GM19193 (cell line): ENCODE data around the gene CD63.
A peak's percentile ranks its signal among the peaks of the same experiment; 100 is the strongest.

Source experiments
- POLR2A ChIP-seq: IDR thresholded peaks from 4 replicates; pipeline ENCODE4 v1.6.1; 2011; ENCODE audit not compliant: insufficient read depth, insufficient read length; ENCODE audit errors: extremely low read depth

The CD63 gene

GRCh38 chr12:55718624-55719275 is 10.1 kb downstream of the CD63 start:
- no peak for TF ChIP-seq POLR2A

- TF ChIP-seq POLR2A = no peak
Observed at GRCh38 chr12:55718015-55718414, 10.8 kb downstream of the CD63 start.

DNA sequence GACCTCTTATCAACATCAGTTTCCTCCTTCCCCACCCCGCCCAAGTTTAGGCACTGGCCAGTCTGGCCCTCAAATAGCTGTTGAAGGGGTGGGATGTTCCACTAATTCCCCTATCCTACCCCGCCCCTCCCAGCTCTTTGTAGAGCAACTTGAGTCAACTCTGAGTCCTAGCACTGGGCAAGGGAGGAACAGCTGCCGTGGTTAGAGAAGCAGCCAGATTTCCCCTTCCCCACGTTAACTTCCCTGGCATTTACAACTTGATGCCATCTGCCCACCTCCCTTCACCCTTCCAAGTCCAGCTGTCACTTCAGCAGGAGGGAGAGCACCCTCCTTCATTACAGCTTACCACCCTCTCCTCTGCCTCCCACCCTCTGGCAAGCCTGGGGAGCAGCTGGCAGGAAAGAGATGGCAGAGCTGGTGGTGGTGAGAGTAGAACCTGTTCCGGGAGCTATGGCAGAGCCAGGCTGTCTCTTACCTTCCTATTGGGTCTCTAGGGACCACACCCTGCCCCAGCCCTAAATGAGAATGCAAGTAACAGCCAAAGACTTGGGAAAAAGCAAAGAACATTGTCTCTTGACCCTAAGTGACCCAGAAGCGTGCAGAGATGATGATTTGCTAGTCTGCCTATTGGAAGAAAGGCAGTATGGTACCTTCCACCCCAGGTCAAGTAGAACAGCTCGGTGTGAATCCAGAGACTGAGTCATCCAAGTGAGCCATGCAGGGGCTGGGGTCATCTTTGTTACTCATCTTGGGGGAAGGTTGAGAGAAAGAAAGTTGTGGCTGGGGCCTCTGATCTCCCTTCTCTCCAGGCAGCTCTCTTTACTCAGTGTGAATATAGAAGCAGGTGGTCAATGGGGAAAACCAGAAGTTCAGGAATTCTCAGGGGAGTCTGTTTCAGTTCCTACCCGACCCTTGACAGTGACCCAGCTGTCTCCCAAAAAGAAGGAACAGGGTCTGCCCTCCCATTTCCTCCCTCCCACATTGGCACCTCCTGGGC is 11.5 kb downstream of the CD63 start:
- no peak for TF ChIP-seq POLR2A

DNA sequence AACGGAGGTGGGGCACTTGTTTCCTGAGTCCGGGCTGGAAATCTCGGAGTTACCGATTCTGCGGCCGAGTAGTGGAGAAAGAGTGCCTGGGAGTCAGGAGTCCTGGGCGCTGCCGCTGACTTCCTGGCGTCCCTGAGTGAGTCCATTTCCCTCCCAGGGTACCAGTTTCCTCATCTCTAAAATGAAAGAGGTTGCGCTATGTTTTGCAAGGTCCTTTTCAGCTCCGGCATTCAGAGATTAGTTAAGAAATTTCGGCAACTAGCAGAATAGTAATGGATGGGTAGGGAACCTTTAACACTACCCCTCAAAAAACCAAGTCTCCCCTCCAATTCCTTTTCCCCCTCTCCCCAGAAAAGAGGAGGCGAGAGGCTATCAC is 12.2 kb downstream of the CD63 start:
- TF ChIP-seq POLR2A = peak; percentile 14

GRCh38 chr12:55715833-55716581 is 12.8 kb downstream of the CD63 start, which contains the start of gene BLOC1S1:
Gene BLOC1S1 (plus strand): TSS chr12:55716046. CDS start chr12:55716052, 6 bp downstream.
- peak; percentile 71 for TF ChIP-seq POLR2A

GRCh38 chr12:55715169-55715764 is 13.5 kb downstream of the CD63 start:
- no peak for TF ChIP-seq POLR2A

- TF ChIP-seq POLR2A = no peak
Observed at GRCh38 chr12:55713721-55714120, 15.1 kb downstream of the CD63 start.

- no peak for TF ChIP-seq POLR2A
Observed at GRCh38 chr12:55712700-55713415, 16.0 kb downstream of the CD63 start.

DNA sequence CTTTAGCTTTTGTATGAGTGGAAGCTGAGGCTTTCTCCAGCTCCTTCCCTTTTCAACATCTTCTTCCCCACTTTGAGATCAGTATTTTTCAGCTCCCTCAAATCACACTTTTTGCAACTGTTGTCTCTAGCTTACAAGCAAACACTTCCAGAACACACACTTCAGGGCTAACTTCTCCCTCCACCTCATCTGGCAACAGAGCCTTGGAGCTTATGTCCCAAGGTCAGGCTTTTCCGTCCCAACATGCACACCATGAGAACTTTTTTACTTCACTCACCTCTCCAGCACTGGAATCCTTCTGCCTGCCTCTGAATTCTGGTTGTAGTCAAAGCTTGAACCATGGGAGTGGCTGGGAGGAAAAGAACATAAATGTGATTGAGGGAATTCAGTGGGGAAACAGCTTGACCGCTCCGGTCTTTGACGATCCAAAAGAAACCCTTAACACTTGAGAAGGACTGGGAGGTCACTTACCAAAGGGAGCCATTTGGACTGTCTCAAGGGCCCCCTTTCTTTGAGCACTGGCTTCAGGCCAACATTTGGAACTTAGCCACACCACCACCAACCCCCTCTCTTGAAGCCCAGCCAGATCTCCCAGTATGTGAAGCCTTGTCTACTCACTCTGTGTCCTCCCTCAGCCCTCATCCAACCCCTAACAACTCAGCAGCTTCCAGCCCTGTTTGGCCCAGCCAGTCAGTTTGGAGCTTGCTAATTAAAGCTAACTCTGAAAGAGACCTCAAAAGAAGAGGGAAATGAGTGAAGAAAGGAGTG is 16.8 kb downstream of the CD63 start:
- no peak for TF ChIP-seq POLR2A

GRCh38 chr12:55708695-55709233 is 20.0 kb downstream of the CD63 start:
- TF ChIP-seq POLR2A = no peak

- TF ChIP-seq POLR2A = no peak
Observed at GRCh38 chr12:55707841-55708694, 20.7 kb downstream of the CD63 start, which contains the start of gene ITGA7. Gene ITGA7 (minus strand): TSS chr12:55707904. CDS start chr12:55707682, 222 bp downstream.

GRCh38 chr12:55707219-55707671 is 21.6 kb downstream of the CD63 start:
- no peak for TF ChIP-seq POLR2A
